Endodermal cell (in vitro differentiated cells): ENCODE results near the gene IZUMO4. TPM values are rescaled to one million over a fixed set of nuclear protein-coding genes. Genes with fewer than 3 reads are reported as not detected.
A peak's percentile ranks its signal among the peaks of the same experiment; 100 is the strongest.

Experiments
- DNase-seq: peaks from one replicate; pipeline ENCODE4 v3.0.0-alpha.2; 2017
- H3K27ac ChIP-seq: 2 replicates; pipeline ENCODE4 v1.5.1; 2013; ENCODE audit warnings: mild to moderate bottlenecking, low read depth, low read length, moderate library complexity
- H3K27me3 ChIP-seq: 2 replicates; pipeline ENCODE4 v1.6.1; 2013; ENCODE audit warnings: mild to moderate bottlenecking, low read length, moderate library complexity; ENCODE audit not compliant: insufficient read depth, control insufficient read depth, poor library complexity, severe bottlenecking
- H3K36me3 ChIP-seq: 2 replicates; pipeline ENCODE4 v1.7.0; 2013; ENCODE audit warnings: mild to moderate bottlenecking, low read length, moderate library complexity; ENCODE audit not compliant: control insufficient read depth, insufficient read depth
- H3K4me1 ChIP-seq: one replicate; pipeline ENCODE4 v1.7.0; 2013; ENCODE audit warnings: low read length; ENCODE audit not compliant: control insufficient read depth, insufficient read depth
- H3K4me3 ChIP-seq: 2 replicates; pipeline ENCODE4 v1.5.1; 2013; ENCODE audit warnings: mild to moderate bottlenecking, low read length, moderate library complexity
- H3K9ac ChIP-seq: 2 replicates; pipeline ENCODE4 v1.6.1; 2013; ENCODE audit warnings: mild to moderate bottlenecking, low read length, moderate library complexity; ENCODE audit not compliant: poor library complexity, severe bottlenecking; ENCODE audit errors: extremely low read depth
- H3K9me3 ChIP-seq: 2 replicates; pipeline ENCODE4 v1.6.1; 2013; ENCODE audit warnings: mild to moderate bottlenecking, low read length, moderate library complexity; ENCODE audit not compliant: control insufficient read depth
- H3K27ac Mint-ChIP-seq: 2 replicates; pipeline ENCODE4 v1.8.0; 2020; ENCODE audit warnings: mixed read lengths
- H3K27me3 Mint-ChIP-seq: 2 replicates; pipeline ENCODE4 v1.8.0; 2021; ENCODE audit warnings: mild to moderate bottlenecking, mixed read lengths; ENCODE audit not compliant: insufficient read depth
- H3K36me3 Mint-ChIP-seq: 2 replicates; pipeline ENCODE4 v1.8.0; 2020; ENCODE audit warnings: low read depth, mixed read lengths
- H3K4me1 Mint-ChIP-seq: 2 replicates; pipeline ENCODE4 v1.8.0; 2020; ENCODE audit warnings: mixed read lengths
- H3K4me3 Mint-ChIP-seq: 2 replicates; pipeline ENCODE4 v1.8.0; 2020; ENCODE audit warnings: mild to moderate bottlenecking, moderate library complexity, mixed read lengths
- H3K9me3 Mint-ChIP-seq: 2 replicates; pipeline ENCODE4 v1.8.0; 2020; ENCODE audit warnings: mild to moderate bottlenecking, mixed read lengths
- CTCF ChIP-seq: fragments of 200-600 bp; sonication (generic); conservative IDR thresholded peaks from 2 replicates; pipeline ENCODE4 v1.5.0; 2021; ENCODE audit warnings: antibody characterized with exemption, mild to moderate bottlenecking
- WGBS, 2 experiments: methylation state at CpG; one replicate each; pipeline versions ENCODE4 v1.1.5 to v1.1.7; 2013; ENCODE audit warnings: missing lambda C conversion rate in 2 of 2, mixed read lengths in 1 of 2; ENCODE audit not compliant: insufficient coverage in 1 of 2, insufficient read length in 1 of 2; 5-methylcytosine and 5-hydroxymethylcytosine counted together
- total RNA-seq, 2 donors: library from RNA; stranded (reverse); fragmentation: NEBNext Ultra II Directional in 1 of 2; extraction: Animal tissue kit (Norgen Biotek cat#: 25700) in 1 of 2; gene quantifications; 2 replicates in 1 of 2; 3 replicates in 1 of 2; pipeline ENCODE4 v1.2.1, GENCODE V29; 2021

IZUMO4 gene
- total RNA-seq, 2 donors from 2014 or later, result 4.3 to 5.4 TPM

DNA sequence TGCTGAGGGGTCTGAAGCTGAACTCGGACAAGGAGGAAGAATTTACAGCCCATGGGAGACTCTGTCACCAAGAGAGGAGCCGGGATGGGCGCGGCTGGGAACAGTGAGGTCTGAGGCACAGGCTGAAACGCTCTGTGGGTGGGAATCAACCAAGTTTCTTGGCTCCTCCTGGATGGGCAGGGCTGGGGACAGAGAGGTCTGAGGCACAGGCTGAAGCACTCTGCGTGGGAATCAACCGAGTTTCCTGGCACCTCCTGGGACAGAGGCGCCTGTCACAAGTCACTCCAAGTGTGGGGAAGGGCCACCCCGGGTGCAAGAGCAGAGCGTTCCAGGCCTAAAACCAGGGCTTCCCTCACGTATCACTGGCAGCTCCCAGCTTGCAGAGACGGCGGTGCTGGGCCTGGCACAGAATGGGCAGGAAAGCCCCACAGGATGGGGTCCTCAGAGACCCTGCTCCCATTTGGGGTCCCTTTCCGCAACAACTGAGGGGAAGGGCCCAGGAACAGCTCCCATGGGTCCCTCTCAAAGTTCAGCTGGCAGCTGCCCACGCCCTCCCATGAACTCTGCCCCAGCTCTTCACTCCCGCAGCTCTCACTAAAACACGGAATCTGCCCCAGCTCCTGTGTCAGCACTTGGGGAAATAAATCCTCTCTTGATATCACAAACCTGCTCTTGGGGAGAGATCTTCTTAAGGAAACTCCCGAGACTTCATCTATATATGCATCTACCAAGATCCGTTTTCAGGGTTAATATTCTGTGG lies 36.2 kb downstream of the IZUMO4 start:
- DNase-seq, result no peak
- H3K4me1 ChIP-seq, result no peaks in the 10 kb centered on the region
- no peaks in the 10 kb centered on the region for H3K27me3 ChIP-seq
- H3K27ac ChIP-seq, result no peak overlapping the region
- Mint-ChIP-seq H3K36me3 (peaks cover 48% of the 10 kb centered on the region), H3K4me1 (no peaks in the 10 kb centered on the region), H3K27ac (no peak overlapping the region), H3K9me3 (no peaks in the 10 kb centered on the region), H3K27me3 (no peaks in the 10 kb centered on the region), H3K4me3 (no peak overlapping the region)
- no peak for TF ChIP-seq CTCF
- WGBS, 2 experiments, result 93% methylated on average over 16 to 19 of the region's 19 CpGs
- no peaks in the 10 kb centered on the region for H3K9me3 ChIP-seq
- H3K4me3 ChIP-seq, result no peak overlapping the region
- peaks cover 55% of the 10 kb centered on the region for H3K36me3 ChIP-seq
- no peak overlapping the region for H3K9ac ChIP-seq

DNA sequence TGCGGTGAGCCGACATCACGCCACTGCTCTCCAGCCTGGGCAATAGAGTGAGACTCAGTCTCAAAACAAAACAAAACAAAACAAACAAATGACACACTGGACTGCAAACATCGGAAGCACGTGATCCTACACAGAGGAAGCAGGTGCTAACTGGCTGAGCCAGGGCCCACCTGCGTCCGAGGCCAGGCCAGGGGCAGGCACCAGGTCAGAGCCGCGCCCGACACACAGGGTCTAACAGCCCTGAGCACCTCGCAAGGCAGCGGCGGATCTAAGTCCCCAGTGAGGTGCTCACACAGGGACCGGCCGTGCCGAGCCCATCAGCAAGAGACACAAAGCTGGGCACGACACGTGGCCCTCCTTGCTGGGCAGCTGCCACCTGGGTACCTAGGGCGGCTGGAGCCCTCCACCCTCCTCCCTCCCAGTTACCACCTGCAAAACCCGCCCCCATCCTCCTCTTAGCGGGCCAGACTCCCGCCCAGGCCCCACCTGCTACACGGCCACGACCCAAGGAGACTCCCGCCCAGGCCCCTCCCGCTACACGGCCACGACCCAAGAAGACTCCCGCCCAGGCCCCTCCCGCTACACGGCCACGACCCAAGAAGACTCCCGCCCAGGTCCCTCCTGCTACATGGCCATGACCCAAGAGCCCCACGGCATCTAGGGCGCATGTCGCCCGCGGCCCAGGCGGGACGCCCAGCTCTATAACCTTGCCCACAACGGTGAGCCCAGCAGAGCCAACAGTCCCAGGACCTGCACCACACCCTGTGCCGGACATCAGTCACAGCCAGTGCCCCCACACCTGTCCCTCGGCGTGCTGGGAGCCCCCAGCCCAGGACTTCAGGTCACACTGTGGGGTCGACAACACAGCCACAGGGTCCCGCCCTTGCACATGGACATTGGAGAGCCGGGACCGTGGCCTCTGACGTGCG lies 39.0 kb downstream of the IZUMO4 start:
- Histone ChIP-seq H3K4me3 (no peak overlapping the region), H3K27ac (no peak overlapping the region), H3K4me1 (no peaks in the 10 kb centered on the region), H3K27me3 (no peaks in the 10 kb centered on the region), H3K9me3 (no peaks in the 10 kb centered on the region), H3K36me3 (peaks cover 63% of the 10 kb centered on the region), H3K9ac (no peak overlapping the region)
- Mint-ChIP-seq H3K4me1 (no peaks in the 10 kb centered on the region), H3K4me3 (no peak overlapping the region), H3K9me3 (no peaks in the 10 kb centered on the region), H3K27ac (no peak overlapping the region), H3K27me3 (no peaks in the 10 kb centered on the region), H3K36me3 (peaks cover 55% of the 10 kb centered on the region)
- 98 to 99% methylated on average over 30 to 50 of the region's 50 CpGs for WGBS, 2 experiments
- TF ChIP-seq CTCF, result no peak
- no peak for DNase-seq

GRCh38 chr19:2136796-2137195 lies 40.1 kb downstream of the IZUMO4 start:
- Histone ChIP-seq H3K27ac (no peak overlapping the region), H3K4me1 (no peaks in the 10 kb centered on the region), H3K4me3 (no peak overlapping the region), H3K9me3 (no peaks in the 10 kb centered on the region), H3K9ac (no peak overlapping the region), H3K27me3 (no peaks in the 10 kb centered on the region), H3K36me3 (peaks cover 63% of the 10 kb centered on the region)
- Mint-ChIP-seq H3K4me1 (no peaks in the 10 kb centered on the region), H3K27me3 (no peaks in the 10 kb centered on the region), H3K36me3 (peaks cover 55% of the 10 kb centered on the region), H3K27ac (no peak overlapping the region), H3K9me3 (no peaks in the 10 kb centered on the region), H3K4me3 (no peak overlapping the region)
- 96 to 97% methylated on average over 15 to 23 of the region's 23 CpGs for WGBS, 2 experiments
- TF ChIP-seq CTCF, result no peak
- peak; percentile 72 for DNase-seq
